ENCODE results near the gene DCC. TPM values are rescaled to one million over a fixed set of nuclear protein-coding genes. Genes with fewer than 3 reads are reported as not detected.

Gene DCC
- total RNA-seq, 1 donor from 2014 or later, result 5.6 TPM

DNA sequence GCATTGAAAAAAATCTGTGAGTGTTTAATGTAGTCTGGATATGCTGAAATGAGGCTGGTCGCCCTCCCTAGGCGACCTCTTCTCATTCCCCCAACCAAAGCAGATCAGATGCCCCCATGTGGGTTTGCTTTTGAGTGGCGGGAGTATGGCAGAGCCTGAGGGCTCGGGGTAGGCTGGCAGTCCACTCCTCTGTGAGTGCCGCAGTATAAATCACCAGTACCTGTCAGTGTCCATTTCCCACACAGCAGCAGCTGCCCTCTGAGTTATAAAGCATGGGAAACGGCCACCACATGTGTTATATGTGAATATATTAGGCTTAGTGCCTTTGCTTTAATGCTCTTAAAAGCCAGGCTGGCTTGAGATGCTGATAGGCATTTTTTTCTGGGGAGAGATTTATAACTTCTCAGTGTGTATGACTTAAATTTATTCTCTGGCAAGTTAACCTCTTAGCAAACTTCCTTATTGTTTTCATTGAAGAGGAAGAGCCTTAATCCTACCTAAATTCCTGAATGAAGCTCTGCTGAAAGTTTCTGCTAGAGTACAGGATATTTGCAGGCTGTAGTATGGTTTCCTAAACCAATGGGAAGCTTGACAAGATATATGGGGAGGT is 3.8 kb downstream of the DCC start:
- no peak overlapping the region for H3K27ac Mint-ChIP-seq (ENCODE audit: unreplicated experiment)

DNA sequence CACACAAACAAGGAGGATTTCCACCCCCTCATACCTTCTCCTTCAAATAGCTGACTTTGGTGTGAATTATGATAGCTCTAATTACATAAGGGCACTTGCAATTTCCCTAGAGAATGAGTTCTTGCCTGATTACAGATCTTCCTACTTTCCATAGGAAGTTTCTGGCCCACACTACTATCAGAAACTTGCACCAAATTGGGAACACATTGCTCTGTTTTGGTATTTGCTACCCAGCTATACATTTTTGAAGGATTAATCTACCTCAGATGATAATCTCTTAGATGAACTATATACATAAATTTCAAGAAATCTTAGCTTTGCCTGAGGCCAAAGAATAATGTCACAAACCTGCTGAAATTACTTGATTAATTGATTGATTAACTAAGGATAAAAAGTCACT is 4.9 kb downstream of the DCC start:
- DNase-seq, result no peak
- H3K36me3 Mint-ChIP-seq (ENCODE audit: unreplicated experiment), result no peaks in the 10 kb centered on the region
- TF ChIP-seq, protein P1, sequence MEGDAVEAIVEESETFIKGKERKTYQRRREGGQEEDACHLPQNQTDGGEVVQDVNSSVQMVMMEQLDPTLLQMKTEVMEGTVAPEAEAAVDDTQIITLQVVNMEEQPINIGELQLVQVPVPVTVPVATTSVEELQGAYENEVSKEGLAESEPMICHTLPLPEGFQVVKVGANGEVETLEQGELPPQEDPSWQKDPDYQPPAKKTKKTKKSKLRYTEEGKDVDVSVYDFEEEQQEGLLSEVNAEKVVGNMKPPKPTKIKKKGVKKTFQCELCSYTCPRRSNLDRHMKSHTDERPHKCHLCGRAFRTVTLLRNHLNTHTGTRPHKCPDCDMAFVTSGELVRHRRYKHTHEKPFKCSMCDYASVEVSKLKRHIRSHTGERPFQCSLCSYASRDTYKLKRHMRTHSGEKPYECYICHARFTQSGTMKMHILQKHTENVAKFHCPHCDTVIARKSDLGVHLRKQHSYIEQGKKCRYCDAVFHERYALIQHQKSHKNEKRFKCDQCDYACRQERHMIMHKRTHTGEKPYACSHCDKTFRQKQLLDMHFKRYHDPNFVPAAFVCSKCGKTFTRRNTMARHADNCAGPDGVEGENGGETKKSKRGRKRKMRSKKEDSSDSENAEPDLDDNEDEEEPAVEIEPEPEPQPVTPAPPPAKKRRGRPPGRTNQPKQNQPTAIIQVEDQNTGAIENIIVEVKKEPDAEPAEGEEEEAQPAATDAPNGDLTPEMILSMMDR (IDR thresholded peaks at IDR 0.05; ENCODE audit: partially characterized antibody, unreplicated experiment), result no peak
- no peak overlapping the region for H3K27ac Mint-ChIP-seq (ENCODE audit: unreplicated experiment)
- no peaks in the 10 kb centered on the region for H3K9me3 Mint-ChIP-seq (ENCODE audit: unreplicated experiment)
- H3K27me3 Mint-ChIP-seq (ENCODE audit: unreplicated experiment), result peaks cover 16% of the 10 kb centered on the region
- peaks cover 10% of the 10 kb centered on the region for H3K4me1 Mint-ChIP-seq (ENCODE audit: low read depth, unreplicated experiment)
- H3K4me3 Mint-ChIP-seq (ENCODE audit: unreplicated experiment), result no peak overlapping the region

More for the DNA sequence above, 3.8 kb downstream of the DCC start:
- Mint-ChIP-seq H3K27me3 (ENCODE audit: unreplicated experiment) (peaks cover 14% of the 10 kb centered on the region), H3K9me3 (ENCODE audit: unreplicated experiment) (no peaks in the 10 kb centered on the region), H3K36me3 (ENCODE audit: unreplicated experiment) (no peaks in the 10 kb centered on the region), H3K4me1 (ENCODE audit: low read depth, unreplicated experiment) (peaks cover 6% of the 10 kb centered on the region), H3K4me3 (ENCODE audit: unreplicated experiment) (no peak overlapping the region)
- no peak for DNase-seq
- TF ChIP-seq, protein P1 (IDR thresholded peaks at IDR 0.05; ENCODE audit: partially characterized antibody, unreplicated experiment), result no peak

DNA sequence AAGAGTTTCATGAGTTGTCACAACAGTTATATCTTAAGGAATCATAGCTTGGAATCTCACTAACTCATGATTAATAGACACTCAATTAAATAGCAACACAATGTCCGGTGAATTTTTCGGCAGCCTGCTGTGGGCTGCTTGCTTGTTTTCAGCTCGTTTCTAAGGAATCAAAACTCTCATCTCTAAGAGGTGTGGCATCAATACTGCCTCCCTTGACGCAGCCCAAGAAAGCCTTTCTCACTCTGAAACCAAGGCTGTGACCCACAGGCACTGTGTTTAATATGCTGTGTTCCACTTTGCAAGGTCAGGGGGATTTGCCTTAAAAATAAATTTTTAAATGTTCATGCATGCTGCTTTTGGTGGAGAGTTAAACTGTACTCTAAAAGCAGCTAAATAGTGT is 5.4 kb downstream of the DCC start:
- H3K27ac Mint-ChIP-seq (ENCODE audit: unreplicated experiment), result no peak overlapping the region
- peaks cover 11% of the 10 kb centered on the region for H3K27me3 Mint-ChIP-seq (ENCODE audit: unreplicated experiment)
- H3K4me3 Mint-ChIP-seq (ENCODE audit: unreplicated experiment), result no peak overlapping the region
- no peak for DNase-seq
- TF ChIP-seq, protein P1 (IDR thresholded peaks at IDR 0.05; ENCODE audit: partially characterized antibody, unreplicated experiment), result no peak
- no peaks in the 10 kb centered on the region for H3K9me3 Mint-ChIP-seq (ENCODE audit: unreplicated experiment)
- H3K4me1 Mint-ChIP-seq (ENCODE audit: low read depth, unreplicated experiment), result peaks cover 13% of the 10 kb centered on the region
- no peaks in the 10 kb centered on the region for H3K36me3 Mint-ChIP-seq (ENCODE audit: unreplicated experiment)

DNA sequence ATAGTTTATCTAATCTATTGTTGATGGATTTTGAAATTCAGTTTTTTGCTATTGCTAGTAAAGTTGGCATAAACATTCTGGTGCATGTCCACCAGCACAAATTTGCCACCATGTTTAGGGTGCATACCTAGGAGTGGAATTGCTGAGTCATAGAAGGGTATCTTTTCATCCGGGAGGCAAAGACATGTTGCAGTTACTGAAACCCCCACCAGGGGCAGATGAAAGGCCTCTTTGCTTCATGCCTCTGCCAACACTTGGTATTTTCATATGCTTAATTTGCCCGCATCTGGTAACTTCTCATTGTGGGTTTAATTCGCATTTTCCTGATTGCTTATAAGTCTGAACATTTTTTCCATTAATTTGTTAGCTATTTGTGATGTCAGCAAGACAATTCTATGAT is 8.2 kb downstream of the DCC start:
- Mint-ChIP-seq H3K4me1 (ENCODE audit: low read depth, unreplicated experiment) (peaks cover 7% of the 10 kb centered on the region), H3K36me3 (ENCODE audit: unreplicated experiment) (no peaks in the 10 kb centered on the region), H3K9me3 (ENCODE audit: unreplicated experiment) (no peaks in the 10 kb centered on the region), H3K27ac (ENCODE audit: unreplicated experiment) (no peak overlapping the region), H3K4me3 (ENCODE audit: unreplicated experiment) (no peak overlapping the region), H3K27me3 (ENCODE audit: unreplicated experiment) (peaks cover 2% of the 10 kb centered on the region)
- TF ChIP-seq, protein P1 (IDR thresholded peaks at IDR 0.05; ENCODE audit: partially characterized antibody, unreplicated experiment), result peak; percentile 81
- peak; percentile 40 for DNase-seq

DNA sequence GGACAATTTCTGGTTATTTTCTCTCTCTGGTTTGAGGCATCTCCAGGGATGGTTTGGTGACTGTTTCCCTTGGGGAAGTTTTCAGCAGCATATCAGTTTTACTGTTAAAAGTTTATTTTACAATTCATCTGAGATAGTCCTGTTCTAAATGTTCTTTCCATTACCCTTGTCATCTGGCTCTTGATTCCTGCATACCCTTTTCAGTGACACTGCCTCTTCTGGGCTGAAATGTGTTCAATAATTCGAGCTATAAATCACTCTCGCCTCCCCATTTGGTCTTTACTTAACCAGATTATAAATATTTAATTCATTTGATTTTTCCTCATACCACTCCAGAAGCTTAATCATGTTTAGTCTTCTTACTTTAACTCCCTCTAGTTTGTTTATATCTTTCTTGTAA is 9.5 kb downstream of the DCC start:
- DNase-seq, result no peak
- H3K27me3 Mint-ChIP-seq (ENCODE audit: unreplicated experiment), result peaks cover 2% of the 10 kb centered on the region
- H3K36me3 Mint-ChIP-seq (ENCODE audit: unreplicated experiment), result no peaks in the 10 kb centered on the region
- TF ChIP-seq, protein P1 (IDR thresholded peaks at IDR 0.05; ENCODE audit: partially characterized antibody, unreplicated experiment), result no peak
- peak overlapping the region; percentile 35 for H3K4me3 Mint-ChIP-seq (ENCODE audit: unreplicated experiment)
- H3K9me3 Mint-ChIP-seq (ENCODE audit: unreplicated experiment), result no peaks in the 10 kb centered on the region
- no peak overlapping the region for H3K27ac Mint-ChIP-seq (ENCODE audit: unreplicated experiment)
- peaks cover 7% of the 10 kb centered on the region for H3K4me1 Mint-ChIP-seq (ENCODE audit: low read depth, unreplicated experiment)
